DMS 273 treated with DMSO at 0.1 percent for 48 hours (cell line): Measurements from ENCODE around the gene USP35.

Source experiments
- DNase-seq: peaks from one replicate; lab custom pipeline; 2025; lab: John Stamatoyannopoulos, UW

The USP35 gene

DNA sequence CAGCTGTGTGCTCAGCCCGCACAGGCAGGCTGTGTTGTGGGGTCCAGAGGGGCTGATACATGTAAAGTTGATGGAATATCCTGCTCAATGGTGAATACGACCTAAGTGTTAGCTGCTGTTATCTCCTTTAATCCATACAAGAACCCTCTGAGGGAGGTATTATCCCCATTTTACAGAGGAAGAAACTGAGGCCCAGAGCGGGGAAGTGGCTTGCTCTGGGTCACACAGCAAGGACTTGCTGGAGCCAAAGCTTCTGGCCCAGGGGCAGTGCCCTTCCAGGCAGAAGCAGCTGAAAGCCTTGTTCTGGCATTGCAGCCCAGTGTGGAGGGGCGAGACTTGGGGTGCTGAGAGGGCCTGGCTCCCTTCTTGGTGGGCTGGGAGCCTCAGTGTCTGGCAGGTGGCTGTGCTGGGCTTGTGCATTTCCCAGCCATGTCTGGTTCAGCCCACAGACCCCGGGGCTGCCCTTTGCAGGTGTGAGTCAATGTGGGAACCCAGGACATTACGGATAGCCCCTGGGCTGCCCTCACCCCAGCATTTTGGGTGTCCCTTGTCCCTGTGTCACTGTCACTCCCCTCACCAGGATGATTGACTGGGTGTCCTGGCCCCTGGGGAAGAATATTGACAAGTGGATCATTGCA lies 10.4 kb downstream of the USP35 start:
- no peak for DNase-seq

DNA sequence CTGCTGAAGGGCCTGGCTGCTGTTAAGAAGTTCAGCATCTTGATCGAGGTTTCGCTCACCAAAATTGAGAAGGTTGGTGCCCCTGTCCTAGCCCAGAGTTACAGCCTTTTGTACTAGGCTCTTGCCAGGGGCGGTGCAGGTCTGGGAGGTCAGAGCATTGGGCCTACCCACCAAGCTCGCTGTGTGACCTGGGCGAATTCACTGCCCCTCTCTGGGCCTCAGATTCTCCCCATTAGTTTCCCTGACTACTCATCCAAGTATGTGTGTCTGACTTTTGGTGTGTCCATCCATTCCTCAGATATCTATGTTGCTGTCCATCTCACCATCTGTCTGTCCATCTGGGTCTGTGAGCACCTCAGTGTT lies 10.9 kb downstream of the USP35 start:
- no peak for DNase-seq

DNA sequence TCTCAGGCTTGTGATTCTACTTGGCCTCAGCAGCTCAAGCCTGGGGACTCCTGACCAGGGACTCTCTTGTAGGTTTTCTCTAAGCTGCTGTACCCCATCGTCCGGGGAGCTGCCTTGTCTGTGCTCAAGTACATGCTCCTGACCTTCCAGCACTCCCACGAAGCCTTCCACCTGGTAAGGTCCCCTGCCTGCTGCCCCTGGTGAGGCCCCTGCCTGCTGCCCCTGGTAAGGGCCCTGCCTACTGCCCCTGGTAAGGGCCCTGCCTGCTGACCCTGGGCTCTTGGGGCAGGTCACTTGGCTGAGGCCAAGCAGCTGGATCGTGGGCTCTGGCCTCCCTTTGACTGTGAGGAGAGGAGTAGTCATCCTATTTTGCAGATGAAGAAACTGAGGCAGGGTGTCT lies 11.3 kb downstream of the USP35 start:
- DNase-seq: no peak

DNA sequence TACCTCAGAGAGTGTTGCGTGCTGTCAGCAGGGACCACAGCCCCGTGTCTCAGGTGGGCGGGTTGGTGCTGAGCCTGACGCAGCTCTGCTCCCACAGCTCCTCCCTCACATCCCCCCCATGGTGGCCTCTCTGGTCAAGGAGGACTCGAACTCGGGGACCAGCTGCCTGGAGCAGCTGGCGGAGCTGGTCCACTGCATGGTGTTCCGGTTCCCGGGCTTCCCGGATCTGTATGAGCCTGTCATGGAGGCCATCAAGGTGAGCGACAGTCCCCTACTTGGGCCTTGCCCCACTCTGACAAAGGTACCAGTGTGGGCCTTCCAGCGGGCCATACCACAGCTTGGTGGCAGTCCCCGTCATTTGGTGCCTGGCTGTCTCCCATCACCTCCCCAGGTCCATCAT lies 11.8 kb downstream of the USP35 start:
- DNase-seq: no peak

DNA sequence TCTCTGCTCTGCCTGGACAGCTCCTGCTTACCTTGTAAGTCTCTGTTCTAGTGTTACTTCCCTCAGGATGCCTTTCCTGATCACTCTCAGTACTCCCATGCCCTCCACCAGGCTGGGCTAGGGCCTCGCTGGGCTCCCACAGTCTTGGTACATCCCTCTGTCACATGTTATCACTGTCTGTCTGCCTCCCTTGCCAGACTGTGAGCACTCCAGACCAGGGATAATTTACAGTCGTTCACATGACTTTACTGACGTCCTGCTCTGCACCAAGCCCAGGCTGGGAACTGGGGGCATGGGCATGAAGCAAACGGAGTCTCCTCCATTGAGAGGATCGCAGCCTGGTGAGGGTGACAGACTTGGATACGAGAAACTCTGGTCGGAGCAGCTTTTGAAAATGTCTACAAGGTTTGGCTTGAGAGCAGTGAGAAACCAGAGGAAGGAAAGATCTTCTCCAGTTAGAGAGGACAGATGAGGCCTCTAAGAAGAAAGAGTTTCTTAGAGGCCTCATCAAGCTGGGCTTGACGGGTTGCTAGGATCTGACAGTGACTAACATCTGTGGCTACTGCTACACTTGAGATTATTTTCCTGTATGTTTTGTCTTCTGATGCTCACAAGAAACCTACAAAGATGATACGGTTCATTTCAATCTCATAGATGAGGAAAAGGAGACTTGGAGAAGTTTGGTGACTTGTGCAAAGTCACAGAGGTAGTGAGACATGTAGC lies 12.5 kb downstream of the USP35 start:
- no peak for DNase-seq

DNA sequence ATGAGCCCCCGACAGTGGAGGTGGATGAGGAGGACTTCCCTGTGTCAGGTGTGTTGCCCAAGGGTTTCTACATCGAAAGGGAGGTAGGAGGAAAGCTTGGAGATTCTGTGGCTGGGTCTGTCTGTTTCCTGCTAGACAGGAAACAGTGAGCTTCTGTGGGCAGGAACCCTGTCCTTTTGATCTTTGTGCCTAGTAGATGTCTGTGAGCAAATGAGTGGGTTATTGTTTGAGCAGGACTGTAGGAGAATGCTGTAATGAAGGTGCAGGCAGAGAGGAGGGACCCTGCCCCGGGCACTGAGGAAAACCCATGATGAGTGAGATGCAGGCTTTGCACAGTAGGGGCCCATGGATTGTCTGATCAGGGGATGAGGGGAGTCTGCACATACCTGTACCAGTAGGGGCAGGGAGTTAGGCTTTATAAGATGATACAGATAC lies 14.0 kb downstream of the USP35 start:
- DNase-seq: no peak

DNA sequence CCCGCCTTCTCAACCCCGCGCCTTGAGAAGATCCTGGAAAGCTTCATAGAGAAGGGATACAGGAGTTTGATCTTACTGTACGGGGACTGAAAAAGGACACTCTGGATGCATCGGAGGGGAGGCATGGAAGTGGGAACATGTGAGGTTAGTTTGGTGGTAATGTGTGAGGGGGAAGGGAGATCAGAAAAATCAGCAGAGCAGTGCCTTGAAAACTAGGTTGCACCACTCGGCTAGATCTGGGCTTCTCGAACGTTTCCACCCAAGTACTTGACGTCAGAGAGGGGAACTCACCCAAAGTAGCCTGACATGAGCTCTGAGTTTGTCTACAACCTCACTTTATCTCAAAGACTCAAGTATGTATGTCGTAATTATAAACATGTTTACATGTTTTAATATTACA lies 14.5 kb downstream of the USP35 start:
- no peak for DNase-seq

DNA sequence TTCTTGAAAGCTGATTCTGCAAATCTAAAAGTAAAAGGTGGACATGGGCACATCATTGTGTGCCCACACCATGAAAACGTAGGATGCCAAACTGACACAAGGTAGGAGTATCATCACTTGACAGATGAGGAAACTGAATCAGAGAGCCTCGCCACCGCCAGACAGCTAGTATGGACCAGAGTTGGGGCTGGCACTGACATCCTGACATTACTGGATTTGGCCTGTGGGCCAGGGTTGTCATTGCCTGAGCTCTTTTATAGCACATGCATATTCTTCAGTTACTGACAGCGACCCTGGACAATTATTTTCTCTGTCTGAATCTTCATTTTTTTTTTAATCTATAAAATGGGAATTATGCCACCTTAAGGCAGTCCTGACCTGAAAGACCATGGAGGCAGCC lies 16.5 kb downstream of the USP35 start:
- no peak for DNase-seq

DNA sequence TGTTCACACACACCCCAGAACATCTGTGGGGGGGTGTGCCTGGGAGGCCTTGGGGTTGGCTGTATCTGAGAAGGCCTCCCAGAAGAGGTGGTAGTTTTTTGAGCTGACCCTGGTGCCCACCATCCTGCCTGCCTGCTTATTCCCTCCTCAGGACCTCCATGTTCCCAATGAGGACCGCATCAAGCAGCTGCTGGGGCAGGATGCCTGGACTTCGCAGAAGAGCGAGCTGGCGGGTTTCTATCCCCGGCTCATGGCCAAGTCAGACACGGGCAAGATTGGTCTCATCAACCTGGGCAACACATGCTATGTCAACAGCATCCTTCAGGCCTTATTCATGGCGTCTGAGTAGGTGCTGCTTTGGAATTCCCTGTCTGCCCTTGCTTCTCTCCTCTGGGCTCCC lies 17.0 kb downstream of the USP35 start:
- no peak for DNase-seq

DNA sequence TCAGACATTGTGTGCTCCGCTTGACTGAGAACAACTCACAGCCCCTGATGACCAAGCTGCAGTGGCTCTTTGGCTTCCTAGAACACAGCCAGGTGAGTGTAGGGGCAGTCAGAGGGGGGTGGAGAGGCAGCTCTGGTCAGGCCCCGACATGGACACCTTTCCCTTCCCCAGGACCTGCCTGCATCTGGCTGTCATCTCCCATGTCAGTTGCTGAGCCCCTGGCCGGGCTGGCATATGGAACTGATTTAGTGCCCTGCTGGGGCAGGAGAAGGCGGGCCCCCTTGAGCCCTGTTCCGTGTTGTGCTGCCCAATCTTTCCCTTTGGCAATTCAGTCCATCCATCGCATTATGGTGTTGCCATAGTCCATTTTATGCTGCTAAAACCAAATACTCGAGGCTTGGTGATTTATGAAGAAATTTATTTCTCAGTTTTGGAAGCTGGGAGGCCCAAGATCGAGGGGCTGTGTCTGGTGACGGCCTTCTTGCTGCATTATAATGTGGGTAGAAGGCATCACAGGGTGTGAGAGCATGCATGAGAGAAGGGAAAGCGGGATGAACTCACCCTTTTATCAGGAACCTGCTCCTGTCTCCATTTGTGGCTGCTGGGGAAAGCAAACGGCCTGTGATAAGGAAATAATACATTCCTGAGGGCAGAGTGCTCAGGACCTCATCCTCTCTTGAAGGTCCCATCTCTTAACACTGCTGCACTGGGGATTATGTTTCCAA lies 19.0 kb downstream of the USP35 start:
- no peak for DNase-seq

DNA sequence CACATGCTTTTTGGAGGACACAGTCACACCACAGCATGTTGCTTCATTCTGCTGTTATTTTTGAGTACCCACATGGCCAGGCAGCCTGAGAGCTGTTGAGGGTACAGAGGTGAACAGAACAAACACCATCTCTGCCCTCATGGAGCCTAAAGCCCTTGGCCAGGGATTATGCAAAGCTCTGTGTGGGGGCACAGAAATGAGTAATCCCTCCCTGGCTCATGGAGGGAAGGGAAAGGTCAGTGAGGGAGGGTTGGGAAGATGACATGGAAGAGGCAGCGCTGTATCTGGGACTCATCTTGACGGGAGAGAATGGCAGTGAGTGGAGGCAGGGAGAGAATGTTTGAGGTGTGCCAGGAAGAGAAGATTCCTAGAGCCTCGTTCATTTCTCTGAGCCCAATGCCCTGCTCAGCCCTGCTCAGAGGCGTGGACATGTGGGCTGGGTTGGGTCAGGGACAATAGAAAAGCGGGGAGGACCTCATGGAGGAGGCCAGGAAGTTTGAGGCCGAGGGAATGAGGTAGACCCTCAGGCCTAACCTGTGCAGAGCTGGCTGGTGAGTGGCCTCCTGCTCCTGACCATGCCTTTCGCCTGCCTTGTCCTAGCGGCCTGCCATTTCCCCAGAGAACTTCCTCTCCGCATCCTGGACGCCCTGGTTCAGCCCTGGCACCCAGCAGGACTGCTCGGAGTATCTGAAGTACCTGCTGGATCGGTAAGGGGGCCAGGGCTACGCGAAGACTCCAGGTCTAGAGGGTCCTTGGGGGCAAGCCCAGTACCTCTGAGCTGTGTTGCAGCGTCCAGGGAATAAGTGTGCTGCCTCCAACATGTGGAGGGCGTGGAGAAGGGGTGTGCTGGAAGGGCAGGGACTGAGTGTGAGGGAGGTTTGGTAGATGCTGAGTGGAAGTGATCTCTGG lies 19.8 kb downstream of the USP35 start:
- DNase-seq: no peak

DNA sequence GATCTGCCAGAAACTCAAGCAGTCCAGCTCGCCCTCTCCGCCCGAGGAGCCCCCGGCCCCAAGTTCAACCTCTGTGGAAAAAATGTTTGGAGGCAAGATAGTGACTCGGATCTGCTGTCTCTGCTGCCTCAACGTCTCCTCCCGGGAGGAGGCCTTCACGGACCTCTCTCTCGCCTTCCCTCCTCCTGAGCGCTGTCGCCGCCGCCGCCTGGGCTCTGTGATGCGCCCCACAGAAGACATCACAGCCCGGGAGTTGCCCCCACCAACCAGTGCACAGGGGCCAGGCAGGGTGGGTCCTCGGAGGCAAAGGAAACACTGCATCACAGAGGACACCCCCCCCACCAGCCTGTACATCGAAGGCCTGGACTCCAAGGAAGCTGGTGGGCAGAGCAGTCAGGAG lies 20.8 kb downstream of the USP35 start:
- no peak for DNase-seq

DNA sequence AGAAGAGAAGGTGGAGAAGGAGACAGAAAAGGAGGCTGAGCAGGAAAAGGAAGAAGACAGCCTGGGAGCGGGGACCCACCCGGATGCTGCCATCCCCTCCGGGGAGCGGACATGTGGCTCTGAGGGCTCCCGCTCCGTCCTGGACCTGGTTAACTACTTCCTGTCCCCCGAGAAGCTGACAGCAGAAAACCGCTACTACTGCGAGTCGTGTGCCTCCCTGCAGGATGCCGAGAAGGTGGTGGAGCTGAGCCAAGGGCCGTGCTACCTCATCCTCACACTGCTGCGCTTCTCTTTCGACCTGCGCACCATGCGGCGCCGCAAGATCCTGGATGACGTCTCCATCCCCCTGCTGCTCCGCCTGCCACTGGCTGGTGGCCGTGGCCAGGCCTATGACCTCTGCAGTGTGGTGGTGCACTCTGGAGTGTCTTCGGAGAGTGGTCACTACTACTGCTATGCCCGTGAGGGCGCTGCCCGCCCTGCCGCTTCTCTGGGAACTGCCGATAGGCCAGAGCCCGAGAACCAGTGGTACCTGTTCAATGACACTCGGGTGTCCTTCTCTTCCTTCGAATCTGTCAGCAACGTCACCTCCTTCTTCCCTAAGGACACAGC lies 21.4 kb downstream of the USP35 start:
- no peak for DNase-seq

DNA sequence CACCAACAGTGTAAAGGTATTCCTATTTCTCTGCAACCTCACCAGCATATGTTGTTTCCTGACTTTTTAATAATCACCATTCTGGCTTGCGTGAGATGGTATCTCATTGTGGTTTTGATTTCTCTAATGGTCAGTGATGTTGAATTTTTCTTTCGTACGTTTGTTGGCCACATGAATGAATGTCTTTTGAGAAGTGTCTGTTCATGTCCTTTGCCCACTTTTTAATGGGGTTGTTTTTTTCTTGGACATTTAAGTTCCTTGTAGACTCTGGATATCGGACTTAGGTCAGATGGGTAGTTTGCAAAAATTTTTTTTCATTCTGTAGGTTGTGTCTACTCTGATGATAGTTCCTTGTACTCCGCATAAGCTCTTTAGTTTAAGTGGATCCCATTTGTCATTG lies 22.8 kb downstream of the USP35 start:
- DNase-seq: no peak

DNA sequence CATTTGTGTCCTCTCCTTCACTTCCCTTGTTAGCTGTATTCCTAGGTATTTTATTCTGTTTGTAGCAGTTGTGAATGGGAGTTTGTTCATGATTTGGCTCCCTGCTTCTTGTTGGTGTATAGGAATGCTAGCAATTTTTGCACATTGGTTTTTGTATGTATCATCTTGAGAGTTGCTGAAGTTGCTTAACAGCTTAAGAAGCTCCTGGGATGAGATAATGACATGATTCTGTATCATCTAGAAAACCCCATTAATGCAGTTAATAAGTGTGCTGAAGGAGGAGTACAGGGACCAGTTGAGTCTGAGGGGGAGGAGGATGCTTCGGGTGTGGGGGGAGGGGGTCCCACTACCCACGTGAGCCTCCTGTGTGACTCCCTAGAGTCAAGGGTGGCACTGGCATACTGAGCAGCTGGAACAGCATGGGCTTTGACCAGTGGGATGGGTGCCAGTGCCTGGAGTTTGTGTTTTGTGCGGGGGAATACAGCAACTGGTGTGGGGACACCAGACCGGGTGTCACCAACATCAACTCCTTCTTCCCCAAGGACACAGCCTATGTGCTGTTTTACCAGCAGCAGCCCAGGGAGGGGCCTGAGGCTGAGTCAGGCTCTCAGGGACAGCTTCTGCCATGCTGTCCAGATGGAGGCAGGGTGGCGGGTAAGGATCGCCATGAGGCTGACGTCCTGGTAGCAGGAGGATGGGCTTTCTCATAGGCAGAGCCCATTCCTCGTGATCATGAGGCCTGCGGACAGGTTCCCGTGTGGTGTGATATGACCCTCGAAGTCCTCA lies 24.1 kb downstream of the USP35 start:
- DNase-seq: no peak

DNA sequence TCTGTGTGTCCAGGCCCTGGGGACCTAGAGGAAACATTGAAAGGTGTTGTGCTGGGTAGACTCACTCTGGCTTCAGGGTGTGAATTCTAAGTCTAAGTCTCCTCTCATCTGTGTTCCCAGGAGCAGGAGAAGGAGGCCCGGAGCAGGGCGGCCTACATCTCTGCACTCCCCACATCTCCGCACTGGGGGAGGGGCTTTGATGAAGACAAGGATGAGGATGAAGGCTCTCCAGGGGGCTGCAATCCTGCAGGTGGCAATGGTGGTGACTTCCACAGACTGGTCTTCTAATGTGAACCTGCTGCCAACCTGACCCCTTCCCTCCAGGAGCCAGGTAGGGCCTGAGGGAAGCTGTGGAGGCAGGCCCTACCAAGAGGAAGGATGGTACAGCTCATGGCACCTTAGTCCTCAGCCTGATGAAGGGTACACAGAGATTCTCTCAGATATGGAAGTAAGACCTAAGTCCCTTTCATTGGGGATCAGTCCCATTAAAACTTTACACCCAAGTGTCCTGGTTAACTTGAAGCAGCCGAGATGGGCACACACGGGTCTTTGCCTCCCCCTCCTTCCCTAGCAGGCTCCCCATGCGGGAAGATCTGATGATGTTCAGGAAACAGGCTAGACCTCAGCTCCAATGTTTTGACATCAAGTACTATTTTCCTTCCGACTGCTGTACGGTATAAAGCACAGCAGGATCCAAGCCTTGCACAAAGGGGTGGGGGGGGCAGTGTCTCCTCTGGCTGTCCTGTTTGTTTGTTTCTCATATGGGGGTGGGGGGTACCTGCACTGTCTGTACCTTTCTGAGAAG lies 25.0 kb downstream of the USP35 start:
- DNase-seq: no peak

DNA sequence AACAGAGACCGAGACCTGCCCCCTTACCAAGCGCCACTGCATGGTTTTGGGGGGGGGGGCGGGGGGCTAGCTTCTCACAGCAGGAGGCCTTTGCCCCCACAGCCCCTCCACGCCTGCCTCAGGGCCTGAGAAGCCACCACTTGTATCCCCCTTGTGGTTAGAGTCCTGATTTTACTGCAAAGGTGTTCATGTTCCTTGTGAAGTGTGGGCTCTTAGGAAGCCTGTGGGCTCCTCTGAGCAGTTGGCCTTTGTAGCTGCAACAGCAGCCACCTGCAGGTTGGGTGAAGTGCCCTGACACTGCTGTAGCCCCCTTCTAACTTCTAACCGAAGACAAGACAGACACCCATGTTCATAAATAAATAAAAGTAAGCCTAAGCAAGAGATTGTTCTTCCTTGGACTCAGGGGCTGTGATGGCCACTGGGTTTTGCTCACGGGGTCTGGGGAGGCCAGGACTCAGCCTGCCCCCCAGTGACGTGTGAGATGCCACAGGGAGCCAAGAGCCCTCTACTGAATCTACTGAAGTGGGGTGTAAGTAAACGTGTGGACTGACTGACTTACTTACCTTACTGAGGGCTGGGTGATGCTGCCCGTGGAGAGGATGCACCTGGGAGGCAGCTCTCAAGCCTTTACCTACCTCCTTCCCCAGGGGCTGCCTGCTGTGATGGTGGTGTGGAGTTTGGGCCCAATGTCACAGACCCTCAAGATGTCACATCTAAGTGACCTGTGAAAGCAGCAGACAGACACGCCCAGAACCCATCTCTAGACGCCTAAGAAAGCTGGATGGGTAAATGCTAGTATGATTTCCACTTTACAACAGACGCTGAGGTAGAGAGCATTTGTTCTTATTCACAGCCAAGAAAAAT lies 25.8 kb downstream of the USP35 start:
- no peak for DNase-seq

DNA sequence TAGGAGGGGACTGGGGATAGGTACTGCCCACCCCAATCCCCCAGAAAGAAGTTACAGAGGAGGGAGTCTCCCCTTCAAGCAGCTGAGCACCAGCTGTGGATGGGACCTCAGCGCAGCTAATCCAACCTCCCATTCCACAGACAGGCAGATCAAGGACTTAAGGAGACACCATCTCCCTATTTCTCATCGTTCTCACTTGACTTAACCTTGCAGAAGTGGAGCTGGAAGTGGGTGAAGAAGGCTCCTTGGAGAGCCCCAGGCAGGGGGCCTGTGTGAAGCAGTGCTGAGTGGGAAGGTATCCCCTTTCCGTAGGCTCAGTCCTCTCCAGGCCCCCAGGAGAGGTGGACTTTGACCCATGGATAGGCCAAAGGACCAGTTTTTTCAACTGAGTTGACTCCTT lies 27.3 kb downstream of the USP35 start:
- no peak for DNase-seq

DNA sequence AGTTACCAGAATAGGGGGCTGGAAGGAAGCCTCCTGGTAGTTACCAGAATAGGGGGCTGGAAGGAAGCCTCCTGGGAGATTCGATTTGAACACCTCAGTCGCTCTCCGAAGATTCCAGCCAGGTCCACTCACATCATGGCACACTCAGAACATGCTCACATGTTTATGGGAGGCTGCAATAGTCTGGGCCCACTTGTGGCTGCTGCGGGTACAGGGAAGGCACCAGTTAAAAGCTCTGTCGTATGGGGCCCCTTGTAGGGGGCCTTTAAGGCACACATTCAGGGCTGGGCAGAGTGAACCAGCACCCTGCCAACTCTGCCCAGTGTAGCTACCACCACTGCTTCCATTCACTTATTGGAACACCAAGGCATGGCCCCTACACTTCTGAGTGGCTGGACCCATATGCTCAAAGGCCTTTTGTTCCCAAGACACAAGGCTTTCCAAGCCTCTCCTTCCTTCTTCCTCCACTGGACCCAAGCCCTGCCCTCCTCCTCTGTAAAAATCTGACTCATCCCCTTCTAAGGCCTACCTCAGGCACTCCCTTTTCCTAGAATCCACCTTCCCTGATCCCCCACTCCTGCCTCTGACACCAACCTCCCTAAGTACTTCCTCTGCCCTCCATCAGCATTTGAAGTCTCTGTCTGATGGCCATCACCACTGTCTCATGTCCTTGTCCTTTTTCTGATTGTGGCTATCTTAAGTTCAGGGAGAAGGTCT lies 28.0 kb downstream of the USP35 start:
- DNase-seq: no peak
